CD14-positive monocyte (primary cell): Measurements from ENCODE around the gene RAB31. TPM values are rescaled to one million over a fixed set of nuclear protein-coding genes. Genes with fewer than 3 reads are reported as not detected.

ENCODE experiments used
- DNase-seq, 3 donors: peaks; one replicate each; pipeline ENCODE4 v3.0.0-alpha.2; 2011 to 2022
- H2AFZ ChIP-seq: 2 replicates; pipeline ENCODE4 v1.6.0; 2012; ENCODE audit warnings: mild to moderate bottlenecking, low read depth, low read length, inconsistent platforms; ENCODE audit not compliant: insufficient read depth, poor library complexity, severe bottlenecking
- H3K27ac ChIP-seq, 2 donors: 1 replicate in 1 of 2; 2 replicates in 1 of 2; pipeline ENCODE4 v1.5.1; 2012 to 2013; ENCODE audit warnings: low read length in 2 of 2, control low read depth in 1 of 2, inconsistent platforms in 1 of 2, low read depth in 1 of 2, mild to moderate bottlenecking in 1 of 2
- H3K27me3 ChIP-seq, 2 donors: one replicate each; pipeline versions ENCODE4 v1.6.0 to v1.6.1; 2011 to 2013; ENCODE audit warnings: low read length in 2 of 2; ENCODE audit not compliant: control insufficient read depth in 2 of 2, insufficient read depth in 2 of 2
- H3K36me3 ChIP-seq, 2 donors: replicated peaks in 1 of 2; 1 replicate in 1 of 2; 2 replicates in 1 of 2; pipeline versions ENCODE4 v1.5.1 to v1.6.1; 2012 to 2013; ENCODE audit warnings: low read length in 2 of 2, control low read depth in 1 of 2, inconsistent platforms in 1 of 2, mild to moderate bottlenecking in 1 of 2; ENCODE audit not compliant: insufficient read depth in 2 of 2, control insufficient read depth in 1 of 2
- H3K4me1 ChIP-seq, 2 donors: 1 replicate in 1 of 2; 2 replicates in 1 of 2; pipeline versions ENCODE4 v1.5.1 to v1.6.1; 2012 to 2013; ENCODE audit warnings: low read length in 2 of 2, control low read depth in 1 of 2, inconsistent platforms in 1 of 2, mild to moderate bottlenecking in 1 of 2, moderate library complexity in 1 of 2; ENCODE audit not compliant: insufficient read depth in 2 of 2, control insufficient read depth in 1 of 2
- H3K4me2 ChIP-seq: replicated peaks from 2 replicates; pipeline ENCODE3; 2012; ENCODE audit warnings: low read length, moderate library complexity, mild to moderate bottlenecking; ENCODE audit not compliant: poor library complexity, severe bottlenecking; ENCODE audit errors: extremely low read depth
- H3K4me3 ChIP-seq, 3 experiments: fragments of 200-600 bp in 1 of 3; sonication (generic) in 1 of 3; replicated peaks in 1 of 3; 1 replicate in 2 of 3; 2 replicates in 1 of 3; pipeline ENCODE4 v1.5.1; 2011 to 2013; ENCODE audit warnings: low read length in 3 of 3, mild to moderate bottlenecking in 3 of 3, control low read depth in 2 of 3, low read depth in 2 of 3, inconsistent platforms in 1 of 3, moderate library complexity in 1 of 3
- H3K79me2 ChIP-seq: 2 replicates; pipeline ENCODE4 v1.6.0; 2012; ENCODE audit warnings: mild to moderate bottlenecking, control low read depth, inconsistent platforms, low read length, moderate library complexity; ENCODE audit not compliant: insufficient read depth
- H3K9ac ChIP-seq: 2 replicates; pipeline ENCODE4 v1.6.0; 2017; ENCODE audit warnings: low read length, mild to moderate bottlenecking; ENCODE audit not compliant: insufficient read depth, poor library complexity, severe bottlenecking
- H3K9me3 ChIP-seq, 2 donors: replicated peaks in 1 of 2; 1 replicate in 1 of 2; 2 replicates in 1 of 2; pipeline versions ENCODE4 v1.5.1 to v1.6.1; 2012 to 2013; ENCODE audit warnings: low read length in 2 of 2, control low read depth in 1 of 2; ENCODE audit not compliant: control insufficient read depth in 1 of 2, insufficient read depth in 1 of 2
- H4K20me1 ChIP-seq: 2 replicates; pipeline ENCODE4 v1.6.0; 2012; ENCODE audit warnings: mild to moderate bottlenecking, low read length, control low read depth, moderate library complexity; ENCODE audit not compliant: insufficient read depth
- H3K27ac Mint-ChIP-seq, 7 donors: one replicate each; pipeline ENCODE4 v1.8.0; 2020; ENCODE audit warnings: mild to moderate bottlenecking in 7 of 7, mixed read lengths in 7 of 7, moderate library complexity in 6 of 7, inconsistent platforms in 2 of 7
- H3K27me3 Mint-ChIP-seq, 3 donors: one replicate each; pipeline ENCODE4 v1.8.0; 2021 to 2022; ENCODE audit warnings: low read depth in 3 of 3, mild to moderate bottlenecking in 3 of 3, mixed read lengths in 3 of 3, moderate library complexity in 3 of 3, inconsistent platforms in 1 of 3
- H3K36me3 Mint-ChIP-seq, 2 donors: one replicate each; pipeline ENCODE4 v1.8.0; 2020; ENCODE audit warnings: mixed read lengths in 2 of 2, inconsistent platforms in 1 of 2, mild to moderate bottlenecking in 1 of 2
- H3K4me1 Mint-ChIP-seq: one replicate; pipeline ENCODE4 v1.8.0; 2020; ENCODE audit warnings: mild to moderate bottlenecking, mixed read lengths
- H3K4me3 Mint-ChIP-seq, 2 donors: one replicate each; pipeline ENCODE4 v1.8.0; 2020; ENCODE audit warnings: mild to moderate bottlenecking in 2 of 2, mixed read lengths in 2 of 2, moderate library complexity in 1 of 2
- H3K9me3 Mint-ChIP-seq, 7 donors: one replicate each; pipeline ENCODE4 v1.8.0; 2020 to 2022; ENCODE audit warnings: mixed read lengths in 7 of 7, mild to moderate bottlenecking in 6 of 7, moderate library complexity in 6 of 7, inconsistent platforms in 2 of 7
- WGBS: methylation state at CpG from one replicate; pipeline ENCODE4 v1.1.5; 2013; ENCODE audit warnings: missing lambda C conversion rate; ENCODE audit not compliant: insufficient coverage; 5-methylcytosine and 5-hydroxymethylcytosine counted together
- intact Hi-C, 2 donors: fragments of 100-400 bp; cut with micrococcal nuclease; formaldehyde crosslinking; loops; one replicate each; pipeline versions ENCODE4 v1.15.0 to v1.15.1; 2023
- polyA plus RNA-seq, 3 donors: library from polyadenylated mRNA; depleted of rRNA in 1 of 3; unstranded in 2 of 3; stranded (reverse) in 1 of 3; fragments of 300-500 nt in 2 of 3; fragments of >200 nt in 1 of 3; fragmentation: Illumina TruSeq in 2 of 3; gene quantifications; 1 replicate in 2 of 3; 2 replicates in 1 of 3; pipeline ENCODE4 v1.2.3, GENCODE V29; 2012 to 2021
- TF ChIP-seq, protein P1 (sequence below): fragments of 200-600 bp; IDR thresholded peaks from one replicate; pipeline ENCODE4 v1.8.0; 2022; ENCODE audit warnings: antibody characterized with exemption, mild to moderate bottlenecking

The RAB31 gene
- polyA plus RNA-seq, 3 donors: 106 to 367 (median 348) TPM

DNA sequence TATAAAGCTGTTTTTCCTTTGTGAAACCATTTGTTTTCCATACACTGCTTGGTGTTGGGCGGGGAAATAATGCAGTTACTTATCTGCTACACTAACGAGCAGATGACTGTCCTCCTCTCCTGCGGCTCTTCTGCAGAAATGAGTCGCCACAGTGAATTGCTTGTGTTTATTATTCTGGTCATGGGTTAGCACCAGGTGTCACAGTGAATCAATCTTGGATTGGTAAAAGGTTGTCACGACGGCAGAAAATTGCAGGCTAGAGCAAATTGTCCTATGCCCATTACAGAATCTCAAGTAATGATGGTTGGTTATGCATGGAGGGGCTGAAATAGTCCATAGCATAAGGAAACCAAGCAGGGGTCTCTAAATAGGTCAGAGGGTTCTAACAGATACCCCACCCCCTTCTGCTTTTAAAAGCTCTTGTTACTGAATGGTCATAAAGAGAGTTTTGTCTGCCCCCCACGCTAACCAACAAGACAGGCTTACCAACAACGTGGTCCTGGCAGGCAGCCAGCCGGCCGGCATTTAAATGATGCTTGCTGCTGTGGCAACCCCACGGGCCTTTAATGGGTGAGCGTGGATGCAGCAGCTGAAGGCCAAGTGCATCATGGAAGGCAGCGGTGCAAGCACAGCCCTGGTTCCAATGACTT lies 29.5 kb downstream of the RAB31 start:
- no peaks in the 10 kb centered on the region for H3K9me3 ChIP-seq
- no peak overlapping the region for H3K4me3 ChIP-seq
- peaks cover 97% of the 10 kb centered on the region for H3K79me2 ChIP-seq
- no peak overlapping the region for H3K9ac ChIP-seq
- Mint-ChIP-seq H3K27ac (peak overlapping the region in 2 of 7 donors; percentile 32 to 46), H3K27me3 (no peaks in the 10 kb centered on the region), H3K4me1 (peaks cover 83% of the 10 kb centered on the region), H3K4me3 (no peak overlapping the region), H3K9me3 (peaks cover 0 to 2% (median 0%) of the 10 kb centered on the region in 7 donors), H3K36me3 (peaks cover 50 to 52% of the 10 kb centered on the region in 2 donors)
- H3K4me1 ChIP-seq: peaks cover 70 to 80% of the 10 kb centered on the region in 2 donors
- TF ChIP-seq, protein P1, sequence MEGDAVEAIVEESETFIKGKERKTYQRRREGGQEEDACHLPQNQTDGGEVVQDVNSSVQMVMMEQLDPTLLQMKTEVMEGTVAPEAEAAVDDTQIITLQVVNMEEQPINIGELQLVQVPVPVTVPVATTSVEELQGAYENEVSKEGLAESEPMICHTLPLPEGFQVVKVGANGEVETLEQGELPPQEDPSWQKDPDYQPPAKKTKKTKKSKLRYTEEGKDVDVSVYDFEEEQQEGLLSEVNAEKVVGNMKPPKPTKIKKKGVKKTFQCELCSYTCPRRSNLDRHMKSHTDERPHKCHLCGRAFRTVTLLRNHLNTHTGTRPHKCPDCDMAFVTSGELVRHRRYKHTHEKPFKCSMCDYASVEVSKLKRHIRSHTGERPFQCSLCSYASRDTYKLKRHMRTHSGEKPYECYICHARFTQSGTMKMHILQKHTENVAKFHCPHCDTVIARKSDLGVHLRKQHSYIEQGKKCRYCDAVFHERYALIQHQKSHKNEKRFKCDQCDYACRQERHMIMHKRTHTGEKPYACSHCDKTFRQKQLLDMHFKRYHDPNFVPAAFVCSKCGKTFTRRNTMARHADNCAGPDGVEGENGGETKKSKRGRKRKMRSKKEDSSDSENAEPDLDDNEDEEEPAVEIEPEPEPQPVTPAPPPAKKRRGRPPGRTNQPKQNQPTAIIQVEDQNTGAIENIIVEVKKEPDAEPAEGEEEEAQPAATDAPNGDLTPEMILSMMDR: no peak
- H3K36me3 ChIP-seq: peaks cover 13 to 40% of the 10 kb centered on the region in 2 donors
- intact Hi-C loops: loop anchor here in 1 of 2 donors (2.0 kb wide), 1 partner anchor 33 kb away; no protein-coding TSS in a partner anchor
- H4K20me1 ChIP-seq: peaks cover 97% of the 10 kb centered on the region
- no peak overlapping the region for H2AFZ ChIP-seq
- no peaks in the 10 kb centered on the region for H3K27me3 ChIP-seq
- no peak for DNase-seq
- H3K27ac ChIP-seq: peak overlapping the region in 1 of 2 donors; percentile 59
- 85% methylated on average over 8 of the region's 13 CpGs for WGBS
- H3K4me2 ChIP-seq: no peak overlapping the region

DNA sequence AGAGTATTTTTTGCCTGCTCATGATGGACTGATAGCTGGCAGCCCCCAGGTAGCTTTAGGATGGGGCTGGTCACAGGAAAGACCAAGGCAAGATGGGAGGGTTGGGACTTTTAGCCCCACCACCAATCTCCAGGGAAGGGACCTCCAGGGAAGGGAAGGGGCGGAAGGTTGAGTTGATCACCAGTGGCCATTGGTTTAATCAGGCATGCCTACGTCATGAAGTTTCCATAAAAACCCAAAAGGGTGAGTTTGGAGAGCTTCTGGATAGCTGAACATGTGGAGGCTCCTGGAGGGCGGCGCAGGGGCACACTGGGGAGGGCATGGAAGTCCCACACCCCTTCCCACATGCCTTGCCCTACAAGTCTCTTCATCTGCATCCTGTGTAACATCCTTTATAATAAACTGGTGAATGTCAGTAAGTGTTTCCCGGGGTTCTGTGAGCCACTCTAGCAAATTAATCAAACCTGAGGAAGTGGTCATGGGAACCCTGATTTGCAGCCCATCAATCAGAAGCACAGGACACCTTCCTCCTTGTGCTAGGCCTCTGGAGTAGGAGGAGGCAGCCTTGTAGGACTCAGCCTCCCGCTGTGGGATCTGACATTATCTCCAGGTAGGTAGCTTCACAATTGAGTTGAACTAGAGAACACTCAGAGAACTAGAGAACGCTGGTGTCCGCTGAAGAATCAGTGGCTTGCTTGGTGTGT lies 30.3 kb downstream of the RAB31 start:
- Histone ChIP-seq H3K4me3 (no peak overlapping the region), H3K27ac (peak overlapping the region in 1 of 2 donors; percentile 59), H2AFZ (no peak overlapping the region), H3K36me3 (peaks cover 5 to 31% of the 10 kb centered on the region in 2 donors), H3K4me2 (no peak overlapping the region), H4K20me1 (peaks cover 97% of the 10 kb centered on the region), H3K9ac (no peak overlapping the region), H3K27me3 (no peaks in the 10 kb centered on the region), H3K4me1 (peaks cover 70 to 80% of the 10 kb centered on the region in 2 donors), H3K9me3 (no peaks in the 10 kb centered on the region), H3K79me2 (peaks cover 97% of the 10 kb centered on the region)
- TF ChIP-seq, protein P1: no peak
- WGBS: 70% methylated on average over 4 of the region's 8 CpGs
- H3K4me1 Mint-ChIP-seq: peaks cover 82% of the 10 kb centered on the region
- DNase-seq: no peak
- peaks cover 41 to 44% of the 10 kb centered on the region in 2 donors for H3K36me3 Mint-ChIP-seq
- peak overlapping the region; percentile 46 to 98 (median 63) for H3K27ac Mint-ChIP-seq
- H3K4me3 Mint-ChIP-seq: no peak overlapping the region
- intact Hi-C loops: loop anchor here in 1 of 2 donors (2.0 kb wide), 1 partner anchor 32 kb away; no protein-coding TSS in a partner anchor
- no peaks in the 10 kb centered on the region for H3K27me3 Mint-ChIP-seq
- H3K9me3 Mint-ChIP-seq: peaks cover 0 to 2% (median 0%) of the 10 kb centered on the region in 7 donors
